H9 (cell line): ENCODE results near the gene IRF2. TPM values are rescaled to one million over a fixed set of nuclear protein-coding genes. Genes with fewer than 3 reads are reported as not detected.
A peak's percentile ranks its signal among the peaks of the same experiment; 100 is the strongest.

Experiments
- DNase-seq: peaks from one replicate; pipeline ENCODE4 v3.0.0-alpha.2; 2017
- H2AFZ ChIP-seq: one replicate; pipeline ENCODE4 v1.6.1; 2013; ENCODE audit warnings: mild to moderate bottlenecking, low read length, control low read depth, moderate library complexity
- H2AK5ac ChIP-seq: 2 replicates; pipeline ENCODE4 v1.6.1; 2013; ENCODE audit warnings: low read length, control low read depth, mixed read lengths; ENCODE audit not compliant: insufficient read length
- H2BK120ac ChIP-seq: one replicate; pipeline ENCODE4 v1.6.1; 2013; ENCODE audit warnings: low read depth, mild to moderate bottlenecking, low read length, control low read depth, inconsistent platforms; ENCODE audit not compliant: poor library complexity, severe bottlenecking
- H2BK12ac ChIP-seq: 2 replicates; pipeline ENCODE4 v1.6.1; 2013; ENCODE audit warnings: low read length, control low read depth, mixed read lengths, low read depth; ENCODE audit not compliant: insufficient read length
- H2BK15ac ChIP-seq: 2 replicates; pipeline ENCODE4 v1.6.1; 2013; ENCODE audit warnings: low read depth, low read length, control low read depth
- H2BK20ac ChIP-seq: one replicate; pipeline ENCODE4 v1.6.1; 2013; ENCODE audit warnings: low read depth, mild to moderate bottlenecking, low read length, control low read depth, inconsistent platforms; ENCODE audit not compliant: poor library complexity, severe bottlenecking
- H2BK5ac ChIP-seq: 2 replicates; pipeline ENCODE4 v1.6.1; 2013; ENCODE audit warnings: low read length, control low read depth, mixed read lengths; ENCODE audit not compliant: insufficient read length
- H3K14ac ChIP-seq: 2 replicates; pipeline ENCODE4 v1.6.1; 2013; ENCODE audit warnings: low read length, control low read depth; ENCODE audit not compliant: insufficient read depth
- H3K18ac ChIP-seq: 2 replicates; pipeline ENCODE4 v1.6.1; 2013; ENCODE audit warnings: low read depth, mild to moderate bottlenecking, mixed read lengths, low read length, control low read depth; ENCODE audit not compliant: insufficient read length
- H3K23ac ChIP-seq: 2 replicates; pipeline ENCODE4 v1.6.1; 2013; ENCODE audit warnings: low read length, control low read depth, mixed read lengths, low read depth; ENCODE audit not compliant: insufficient read length
- H3K23me2 ChIP-seq: 2 replicates; pipeline ENCODE4 v1.6.1; 2013; ENCODE audit warnings: low read depth, mild to moderate bottlenecking, mixed read lengths, low read length, control low read depth; ENCODE audit not compliant: insufficient read length, poor library complexity, severe bottlenecking
- H3K27ac ChIP-seq: 2 replicates; pipeline ENCODE4 v1.5.1; 2013; ENCODE audit warnings: low read length, control low read depth, mixed read lengths, low read depth; ENCODE audit not compliant: insufficient read length
- H3K27me3 ChIP-seq: 2 replicates; pipeline ENCODE4 v1.6.1; 2013; ENCODE audit warnings: low read length, control low read depth, inconsistent platforms; ENCODE audit not compliant: insufficient read depth
- H3K4ac ChIP-seq: 2 replicates; pipeline ENCODE4 v1.6.1; 2013; ENCODE audit warnings: low read depth, mild to moderate bottlenecking, control low read depth, inconsistent platforms, low read length, moderate library complexity
- H3K4me1 ChIP-seq: 2 replicates; pipeline ENCODE4 v1.6.1; 2013; ENCODE audit warnings: low read length, control low read depth, inconsistent platforms; ENCODE audit not compliant: insufficient read depth
- H3K4me2 ChIP-seq: 2 replicates; pipeline ENCODE4 v1.6.1; 2013; ENCODE audit warnings: low read length, control low read depth, mixed read lengths; ENCODE audit not compliant: insufficient read length, insufficient read depth
- H3K56ac ChIP-seq: 2 replicates; pipeline ENCODE4 v1.6.1; 2013; ENCODE audit warnings: low read depth, mild to moderate bottlenecking, mixed read lengths, low read length, control low read depth; ENCODE audit not compliant: insufficient read length
- H3K79me1 ChIP-seq: 2 replicates; pipeline ENCODE4 v1.6.1; 2013; ENCODE audit warnings: low read depth, mild to moderate bottlenecking, moderate library complexity, low read length, control low read depth, inconsistent platforms; ENCODE audit not compliant: insufficient read depth, poor library complexity, severe bottlenecking
- H3K79me2 ChIP-seq: 2 replicates; pipeline ENCODE4 v1.6.1; 2013; ENCODE audit warnings: low read length, control low read depth, inconsistent platforms; ENCODE audit not compliant: insufficient read depth
- H3K9ac ChIP-seq: 2 replicates; pipeline ENCODE4 v1.6.1; 2013; ENCODE audit warnings: low read length, control low read depth, mixed read lengths; ENCODE audit not compliant: insufficient read length; ENCODE audit errors: extremely low read depth
- H3K9me3 ChIP-seq: one replicate; pipeline ENCODE4 v1.6.1; 2013; ENCODE audit warnings: low read depth, low read length, inconsistent platforms; ENCODE audit not compliant: control insufficient read depth
- H3T11ph ChIP-seq: one replicate; pipeline ENCODE4 v1.6.1; 2013; ENCODE audit warnings: mild to moderate bottlenecking, low read length, control low read depth, inconsistent platforms
- H4K20me1 ChIP-seq: one replicate; pipeline ENCODE4 v1.6.1; 2013; ENCODE audit not compliant: control insufficient read depth, insufficient read length, insufficient read depth
- H4K5ac ChIP-seq: 2 replicates; pipeline ENCODE4 v1.6.1; 2013; ENCODE audit warnings: low read depth, mild to moderate bottlenecking, mixed read lengths, low read length, control low read depth; ENCODE audit not compliant: insufficient read length
- H4K8ac ChIP-seq: replicated peaks from 2 replicates; pipeline ENCODE4 v1.6.1; 2013; ENCODE audit warnings: low read length, control low read depth, mixed read lengths, low read depth; ENCODE audit not compliant: insufficient read length
- H4K91ac ChIP-seq: 2 replicates; pipeline ENCODE4 v1.6.1; 2013; ENCODE audit warnings: low read depth, mild to moderate bottlenecking, moderate library complexity, mixed read lengths, low read length, control low read depth; ENCODE audit not compliant: insufficient read length
- H3K27ac Mint-ChIP-seq, 3 experiments: 2 replicates in 2 of 3; 3 replicates in 1 of 3; pipeline ENCODE4 v1.8.0; 2020 to 2021; ENCODE audit warnings: mixed read lengths in 3 of 3, mild to moderate bottlenecking in 1 of 3, moderate library complexity in 1 of 3
- H3K27me3 Mint-ChIP-seq: 2 replicates; pipeline ENCODE4 v1.8.0; 2021; ENCODE audit warnings: low read depth, mild to moderate bottlenecking, moderate library complexity, mixed read lengths
- H3K36me3 Mint-ChIP-seq, 3 experiments: 2 replicates in 2 of 3; 3 replicates in 1 of 3; pipeline ENCODE4 v1.8.0; 2020 to 2021; ENCODE audit warnings: low read depth in 3 of 3, mixed read lengths in 3 of 3; ENCODE audit not compliant: insufficient read depth in 1 of 3
- H3K4me1 Mint-ChIP-seq, 2 experiments: 2 replicates each; pipeline ENCODE4 v1.8.0; 2020; ENCODE audit warnings: mixed read lengths in 2 of 2
- H3K4me3 Mint-ChIP-seq, 2 experiments: 2 replicates in 1 of 2; 3 replicates in 1 of 2; pipeline ENCODE4 v1.8.0; 2020 to 2021; ENCODE audit warnings: mild to moderate bottlenecking in 2 of 2, mixed read lengths in 2 of 2, moderate library complexity in 1 of 2
- H3K9me3 Mint-ChIP-seq, 2 experiments: 2 replicates in 1 of 2; 3 replicates in 1 of 2; pipeline ENCODE4 v1.8.0; 2020; ENCODE audit warnings: mild to moderate bottlenecking in 2 of 2, mixed read lengths in 2 of 2, moderate library complexity in 1 of 2
- CTCF ChIP-seq: fragments of 200-600 bp; sonication (generic); conservative IDR thresholded peaks from 3 replicates; pipeline ENCODE4 v1.8.0; 2021; ENCODE audit warnings: antibody characterized with exemption, mild to moderate bottlenecking
- WGBS: extraction: QIAGEN DNeasy Blood & Tissue Kit; methylation state at CpG from one replicate; pipeline ENCODE4 v1.1.7; 2013; ENCODE audit warnings: missing lambda C conversion rate, low lambda C conversion rate, mixed read lengths; ENCODE audit not compliant: insufficient read length; ENCODE audit errors: extremely low coverage; 5-methylcytosine and 5-hydroxymethylcytosine counted together
- total RNA-seq: library from RNA; stranded (reverse); gene quantifications from 2 replicates; pipeline ENCODE4 v1.2.1, GENCODE V29; 2021

Gene IRF2
- total RNA-seq, 1 experiment from 2014 or later = 13.5 TPM

- Histone ChIP-seq H4K91ac (no peak overlapping the region), H3K79me2 (peaks cover 10% of the 10 kb centered on the region; the same call in 1 of the 2 replicates), H4K5ac (no peak overlapping the region), H2BK12ac (no peak overlapping the region), H3K9me3 (no peaks in the 10 kb centered on the region), H3K9ac (no peak overlapping the region), H2AFZ (no peak overlapping the region), H3T11ph (no peak overlapping the region), H3K23ac (no peak overlapping the region), H3K27ac (no peak overlapping the region), H3K18ac (no peak overlapping the region), H2BK20ac (no peak overlapping the region), H4K20me1 (no peaks in the 10 kb centered on the region), H3K4me1 (peaks cover 18% of the 10 kb centered on the region; the same call in 1 of the 2 replicates), H4K8ac (no peak overlapping the region), H2BK5ac (no peak overlapping the region), H3K4me2 (no peak overlapping the region), H3K23me2 (no peaks in the 10 kb centered on the region), H3K27me3 (0 out of 2 replicates have a peak, but pooled peaks cover 2% of the 10 kb centered on the region), H3K4ac (no peak overlapping the region), H2AK5ac (no peak overlapping the region), H2BK120ac (no peak overlapping the region), H3K14ac (no peak overlapping the region; the same call in 1 of the 2 replicates), H3K79me1 (peaks cover 2% of the 10 kb centered on the region), H3K56ac (no peak overlapping the region), H2BK15ac (no peak overlapping the region)
- no peak for DNase-seq
- Mint-ChIP-seq H3K4me3 (no peak overlapping the region), H3K36me3 (no peaks in the 10 kb centered on the region), H3K4me1 (peaks cover 44 to 52% of the 10 kb centered on the region in 2 experiments), H3K9me3 (no peaks in the 10 kb centered on the region), H3K27ac (peak overlapping the region in 1 of 3 experiments; percentile 62; a peak in 1 of 7 replicates), H3K27me3 (no peaks in the 10 kb centered on the region)
- no peak for TF ChIP-seq CTCF
- no CpG with 5 or more reads among the region's 13 CpGs for WGBS
Observed at GRCh38 chr4:184434021-184434420, 40.3 kb downstream of the IRF2 start.
